Endothelial cell of umbilical vein (primary cell): ENCODE results near the gene APOM. TPM values are rescaled to one million over a fixed set of nuclear protein-coding genes. Genes with fewer than 3 reads are reported as not detected.

Experiments
- BruUV-seq: library from RNA; stranded (reverse); fragments of 400-500 nt; replicated peaks from 2 replicates; lab custom pipeline; 2021; lab: Mats Ljungman, UMichigan
- CTCF ChIA-PET: fragments of 300-600, 350-600 bp; sonication (Branson Sonifier 250); formaldehyde crosslinking; loops from one replicate; lab custom pipeline; 2021; ENCODE audit warnings: antibody characterized with exemption, inconsistent platforms; lab: Charles Lee
- POLR2A ChIA-PET: fragments of 300-600, 350-600 bp; sonication (Branson Sonifier 250); formaldehyde crosslinking; loops from one replicate; lab custom pipeline; 2021; ENCODE audit warnings: antibody characterized with exemption, inconsistent platforms; lab: Charles Lee
- DNase-seq: peaks from one replicate; pipeline ENCODE4 v3.0.0-alpha.2; 2011; ENCODE audit warnings: low read depth, low spot score
- FAIRE-seq: peaks from 2 replicates; lab custom pipeline; 2011; peaks lifted over from hg19 to GRCh38; lab: Jason Lieb, UNC
- H2AFZ ChIP-seq: 2 replicates; pipeline ENCODE4 v1.6.0; 2012; ENCODE audit warnings: low read depth, low read length, control low read depth, inconsistent platforms
- H3K27ac ChIP-seq: 2 replicates; pipeline ENCODE4 v1.5.1; 2011; ENCODE audit warnings: low read depth, mild to moderate bottlenecking, control low read depth, low read length, moderate library complexity; ENCODE audit not compliant: insufficient read depth
- H3K27me3 ChIP-seq, 2 experiments: 2 replicates each; pipeline versions ENCODE4 v1.6.0 to v1.6.1; 2011; ENCODE audit warnings: low read length in 2 of 2, mixed read lengths in 1 of 2; ENCODE audit not compliant: control insufficient read depth in 2 of 2, insufficient read depth in 2 of 2
- H3K36me3 ChIP-seq, 2 experiments: 2 replicates in 1 of 2; 3 replicates in 1 of 2; pipeline ENCODE4 v1.5.1; 2011; ENCODE audit warnings: low read length in 2 of 2, mild to moderate bottlenecking in 1 of 2, moderate library complexity in 1 of 2; ENCODE audit not compliant: control insufficient read depth in 2 of 2, insufficient read depth in 2 of 2; ENCODE audit errors: extremely low read depth in 1 of 2
- H3K4me1 ChIP-seq: 3 replicates; pipeline ENCODE4 v1.5.1; 2011; ENCODE audit warnings: mild to moderate bottlenecking, low read length; ENCODE audit not compliant: control insufficient read depth, insufficient read depth; ENCODE audit errors: extremely low read depth
- H3K4me2 ChIP-seq: 2 replicates; pipeline ENCODE4 v1.6.1; 2011; ENCODE audit warnings: low read length, control low read depth, mixed read lengths; ENCODE audit not compliant: insufficient read depth
- H3K4me3 ChIP-seq, 3 experiments: fragments of 200-600 bp in 1 of 3; sonication (generic), shearing (Covaris generic) in 1 of 3; replicated peaks in 1 of 3; 2 replicates each; pipeline ENCODE4 v1.5.1; 2011 to 2016; ENCODE audit warnings: control low read depth in 3 of 3, low read length in 3 of 3, mild to moderate bottlenecking in 2 of 3, inconsistent platforms in 1 of 3, low read depth in 1 of 3, moderate library complexity in 1 of 3; ENCODE audit not compliant: insufficient read depth in 1 of 3
- H3K79me2 ChIP-seq: 2 replicates; pipeline ENCODE4 v1.6.0; 2012; ENCODE audit warnings: low read length, inconsistent platforms; ENCODE audit not compliant: control insufficient read depth, insufficient read depth
- H3K9ac ChIP-seq: replicated peaks from 2 replicates; pipeline ENCODE3; 2011; ENCODE audit warnings: low read length, control low read depth; ENCODE audit not compliant: insufficient read depth; ENCODE audit errors: extremely low read depth
- H3K9me1 ChIP-seq: replicated peaks from 3 replicates; pipeline ENCODE4 v1.6.0; 2011; ENCODE audit warnings: mild to moderate bottlenecking, low read length; ENCODE audit not compliant: control insufficient read depth, insufficient read depth; ENCODE audit errors: extremely low read depth
- H3K9me3 ChIP-seq: replicated peaks from 2 replicates; pipeline ENCODE4 v1.5.1; 2012; ENCODE audit warnings: low read length, inconsistent platforms; ENCODE audit not compliant: control insufficient read depth, insufficient read depth
- H4K20me1 ChIP-seq: replicated peaks from 2 replicates; pipeline ENCODE3; 2011; ENCODE audit warnings: mild to moderate bottlenecking, low read length; ENCODE audit not compliant: control insufficient read depth, insufficient read depth; ENCODE audit errors: extremely low read depth
- CTCF ChIP-seq, 2 donors: IDR thresholded peaks; 1 replicate in 1 of 2; 2 replicates in 1 of 2; pipeline ENCODE4 v1.5.1; 2011; ENCODE audit warnings: low read length in 2 of 2, mild to moderate bottlenecking in 2 of 2, moderate library complexity in 2 of 2, control low read depth in 1 of 2, inconsistent platforms in 1 of 2, low read depth in 1 of 2; ENCODE audit not compliant: insufficient read depth in 1 of 2; ENCODE audit errors: extremely low read depth in 1 of 2
- EZH2 ChIP-seq: IDR thresholded peaks from 2 replicates; pipeline ENCODE4 v1.6.1; 2012; ENCODE audit warnings: borderline replicate concordance, low read depth, mild to moderate bottlenecking, moderate library complexity, low read length, inconsistent platforms; ENCODE audit not compliant: severe bottlenecking
- FOS ChIP-seq: IDR thresholded peaks from 2 replicates; pipeline ENCODE4 v1.6.1; 2011; ENCODE audit warnings: mild to moderate bottlenecking, low read length, moderate library complexity, borderline replicate concordance; ENCODE audit not compliant: insufficient read depth
- JUN ChIP-seq: IDR thresholded peaks from 2 replicates; pipeline ENCODE4 v1.6.1; 2011; ENCODE audit warnings: borderline replicate concordance, low read depth; ENCODE audit not compliant: insufficient read length, insufficient read depth
- MAX ChIP-seq: IDR thresholded peaks from 2 replicates; pipeline ENCODE4 v1.6.1; 2011; ENCODE audit not compliant: insufficient read depth, insufficient read length
- MYC ChIP-seq: IDR thresholded peaks from one replicate; pipeline ENCODE4 v1.6.1; 2011; ENCODE audit warnings: mild to moderate bottlenecking, low read depth, low read length
- POLR2A ChIP-seq: IDR thresholded peaks from 2 replicates; pipeline ENCODE4 v1.6.1; 2012; ENCODE audit warnings: low read depth, mild to moderate bottlenecking, control low read depth, low read length
- POLR2AphosphoS5 ChIP-seq: IDR thresholded peaks from 2 replicates; pipeline ENCODE4 v1.6.1; 2012; ENCODE audit warnings: low read depth, mild to moderate bottlenecking, control low read depth, low read length, moderate library complexity; ENCODE audit not compliant: insufficient read depth
- dilution Hi-C: fragments of 300-500 bp; cut with MboI; formaldehyde crosslinking; loops from one replicate; pipeline ENCODE4 v1.15.0; 2019; ENCODE audit warnings: low sequenced_read_pairs; ENCODE audit not compliant: extremely low pct_ligation_motif_present
- intact Hi-C: fragments of 100-400 bp; cut with micrococcal nuclease; formaldehyde crosslinking; loops from one replicate; pipeline ENCODE4 v1.10.0; 2022
- polyA plus RNA-seq, 4 experiments: library from polyadenylated mRNA; depleted of rRNA in 3 of 4; stranded (reverse) in 3 of 4; unstranded in 1 of 4; fragments of >200 nt; gene quantifications; 2 replicates each; pipeline versions ENCODE4 v1.2.1 to v1.2.3, GENCODE V29; 2011 to 2012; ENCODE audit warnings: missing spikeins in 1 of 4
- total RNA-seq: library from RNA; stranded (reverse); gene quantifications from 2 replicates; pipeline ENCODE4 v1.2.3, GENCODE V29; 2021

Gene APOM
- total and polyA plus RNA-seq, 2 donors (not counting 3 experiments of a cell fraction or from before 2014, with no cell fraction given), result 2.5 TPM; not detected in 1

- no peaks in the 10 kb centered on the region for H3K4me1 ChIP-seq
- H3K4me3 ChIP-seq, result no peak overlapping the region
- peaks cover 46 to 79% of the 10 kb centered on the region in 2 experiments for H3K36me3 ChIP-seq
- TF ChIP-seq POLR2A (no peak), POLR2AphosphoS5 (no peak), JUN (no peak), CTCF (IDR thresholded peaks at IDR 0.05; ENCODE audit: extremely low read depth in 1 of 2, insufficient read depth in 1 of 2, low read depth in 1 of 2, low read length in 2 of 2) (no peak), MYC (no peak), EZH2 (no peak), FOS (no peak), MAX (no peak)
- H3K27me3 ChIP-seq, result no peaks in the 10 kb centered on the region
- no peak overlapping the region for H3K4me2 ChIP-seq
- BruUV-seq, result no TSS peak
- ChIA-PET POLR2A (interaction anchor here (0.9 kb wide), 1 partner anchor 9 kb away, joined by 3 read pairs; no protein-coding TSS in a partner anchor), CTCF (interaction anchor here (1.3 kb wide), 1 partner anchor 183 kb away, joined by 3 read pairs; no protein-coding TSS in a partner anchor)
- no peaks in the 10 kb centered on the region for H3K9me1 ChIP-seq
- dilution Hi-C loops (no loop called here), intact Hi-C loops (no loop called here)
- no peaks in the 10 kb centered on the region for H3K9me3 ChIP-seq
- no peak for DNase-seq
- peaks cover 14% of the 10 kb centered on the region for H3K79me2 ChIP-seq
- no peak overlapping the region for H2AFZ ChIP-seq
- no peak for FAIRE-seq
- H4K20me1 ChIP-seq, result peaks cover 3% of the 10 kb centered on the region
- no peak overlapping the region for H3K9ac ChIP-seq
- H3K27ac ChIP-seq, result no peak overlapping the region
Measured at GRCh38 chr6:31634969-31635575, 20.6 kb upstream of the APOM start.
